ENCODE results near the gene NPL.

The NPL gene

DNA sequence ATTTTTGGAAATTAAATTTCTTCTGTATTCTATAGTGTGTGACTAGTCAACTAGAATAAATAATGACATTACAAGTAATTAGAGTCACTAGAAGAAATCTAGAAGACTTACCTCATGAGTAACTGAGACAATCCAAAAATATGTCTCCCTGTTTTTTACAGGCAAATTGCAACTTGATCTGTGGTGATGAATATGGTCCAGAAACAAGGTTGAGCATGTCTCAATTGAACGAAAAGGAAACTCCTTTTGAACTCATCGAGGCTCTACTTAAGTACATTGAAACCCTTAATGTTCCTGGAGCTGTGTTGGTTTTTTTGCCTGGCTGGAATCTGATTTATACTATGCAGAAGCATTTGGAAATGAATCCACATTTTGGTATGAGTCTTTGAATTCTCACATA, 86.3 kb downstream of the NPL start:
- no peak for DNase-seq

GRCh38 chr1:182877331-182877730, 87.8 kb downstream of the NPL start:
- no peak for DNase-seq

- DNase-seq: no peak
Observed at GRCh38 chr1:182877842-182878241, 88.3 kb downstream of the NPL start.
